ENCODE measurements around the gene SLCO2A1. TPM values are rescaled to one million over a fixed set of nuclear protein-coding genes. Genes with fewer than 3 reads are reported as not detected.

The SLCO2A1 gene
- polyA plus RNA-seq, 1 donor (not counting 4 experiments of a cell fraction or from before 2014, with no cell fraction given): 0.80 TPM

- dilution Hi-C loops (cut with MboI; ENCODE audit: extremely low pct_ligation_motif_present, low sequenced_read_pairs): no loop called here
- Histone ChIP-seq H3K36me3 (ENCODE audit: control insufficient read depth in 2 of 2, extremely low read depth in 1 of 2, insufficient read depth in 2 of 2, low read length in 2 of 2) (no peaks in the 10 kb centered on the region), H3K4me3 (ENCODE audit: control insufficient read depth in 2 of 3, extremely low read depth in 1 of 3, insufficient read depth in 2 of 3, low read depth in 1 of 3, low read length in 3 of 3) (no peak overlapping the region), H4K20me1 (ENCODE audit: control insufficient read depth, extremely low read depth, insufficient read depth, low read length) (no peaks in the 10 kb centered on the region), H3K27ac (ENCODE audit: control insufficient read depth, insufficient read depth, low read length) (no peak overlapping the region), H3K9me1 (ENCODE audit: control insufficient read depth, extremely low read depth, insufficient read depth, low read length) (no peaks in the 10 kb centered on the region), H3K4me1 (ENCODE audit: control insufficient read depth, extremely low read depth, insufficient read depth, low read length) (peaks cover 7% of the 10 kb centered on the region), H2AFZ (ENCODE audit: control insufficient read depth, low read length) (no peak overlapping the region), H3K9me3 (ENCODE audit: control insufficient read depth, low read depth, low read length) (no peaks in the 10 kb centered on the region), H3K4me2 (ENCODE audit: control insufficient read depth, extremely low read depth, insufficient read depth, low read depth, low read length) (no peak overlapping the region), H3K9ac (ENCODE audit: control insufficient read depth, extremely low read depth, insufficient read depth, low read length) (no peak overlapping the region), H3K27me3 (ENCODE audit: control insufficient read depth, extremely low read depth, insufficient read depth, low read length) (peaks cover 41% of the 10 kb centered on the region), H3K79me2 (ENCODE audit: control insufficient read depth, insufficient read depth, low read length) (no peaks in the 10 kb centered on the region)
- DNase-seq (ENCODE audit: low read depth, low spot score): no peak
- no peak for FAIRE-seq
- no peak for TF ChIP-seq CTCF (optimal IDR thresholded peaks at IDR 0.05 in 1 of 3, IDR thresholded peaks at IDR 0.05 in 1 of 3, conservative IDR thresholded peaks at IDR 0.05 in 1 of 3; ENCODE audit: extremely low read depth in 1 of 3, insufficient read depth in 2 of 3, low read length in 3 of 3)
- TF ChIP-seq EZH2 (IDR thresholded peaks at IDR 0.05; ENCODE audit: low read length): no peak
Measured at GRCh38 chr3:134031348-134031915, 1.7 kb upstream of the SLCO2A1 start.

- Histone ChIP-seq H3K9ac (ENCODE audit: control insufficient read depth, extremely low read depth, insufficient read depth, low read length) (no peak overlapping the region), H3K9me1 (ENCODE audit: control insufficient read depth, extremely low read depth, insufficient read depth, low read length) (no peaks in the 10 kb centered on the region), H3K36me3 (ENCODE audit: control insufficient read depth in 2 of 2, extremely low read depth in 1 of 2, insufficient read depth in 2 of 2, low read length in 2 of 2) (no peaks in the 10 kb centered on the region), H3K4me2 (ENCODE audit: control insufficient read depth, extremely low read depth, insufficient read depth, low read depth, low read length) (peak overlapping the region; percentile 83), H3K27ac (ENCODE audit: control insufficient read depth, insufficient read depth, low read length) (no peak overlapping the region), H3K4me1 (ENCODE audit: control insufficient read depth, extremely low read depth, insufficient read depth, low read length) (peaks cover 7% of the 10 kb centered on the region), H3K4me3 (ENCODE audit: control insufficient read depth in 2 of 3, extremely low read depth in 1 of 3, insufficient read depth in 2 of 3, low read depth in 1 of 3, low read length in 3 of 3) (peak overlapping the region; percentile 27 to 69 (median 44)), H3K79me2 (ENCODE audit: control insufficient read depth, insufficient read depth, low read length) (no peaks in the 10 kb centered on the region), H4K20me1 (ENCODE audit: control insufficient read depth, extremely low read depth, insufficient read depth, low read length) (no peaks in the 10 kb centered on the region), H2AFZ (ENCODE audit: control insufficient read depth, low read length) (peak overlapping the region; percentile 37), H3K9me3 (ENCODE audit: control insufficient read depth, low read depth, low read length) (no peaks in the 10 kb centered on the region), H3K27me3 (ENCODE audit: control insufficient read depth, extremely low read depth, insufficient read depth, low read length) (peaks cover 43% of the 10 kb centered on the region)
- dilution Hi-C loops (cut with MboI; ENCODE audit: extremely low pct_ligation_motif_present, low sequenced_read_pairs): no loop called here
- no peak for DNase-seq (ENCODE audit: low read depth, low spot score)
- FAIRE-seq: no peak
- TF ChIP-seq CTCF (optimal IDR thresholded peaks at IDR 0.05 in 1 of 3, IDR thresholded peaks at IDR 0.05 in 1 of 3, conservative IDR thresholded peaks at IDR 0.05 in 1 of 3; ENCODE audit: extremely low read depth in 1 of 3, insufficient read depth in 2 of 3, low read length in 3 of 3) (no peak), EZH2 (IDR thresholded peaks at IDR 0.05; ENCODE audit: low read length) (no peak)
Measured at GRCh38 chr3:134030379-134031347, 938 bp upstream of the SLCO2A1 start.

Data from keratinocyte (primary cell).